ENCODE measurements around the gene ERH.
"Not testable (repeated sequence)": the region's sequence is repeated elsewhere in the genome, so short reads cannot be mapped to it uniquely, and the experiment has no call there.

The ERH gene

DNA sequence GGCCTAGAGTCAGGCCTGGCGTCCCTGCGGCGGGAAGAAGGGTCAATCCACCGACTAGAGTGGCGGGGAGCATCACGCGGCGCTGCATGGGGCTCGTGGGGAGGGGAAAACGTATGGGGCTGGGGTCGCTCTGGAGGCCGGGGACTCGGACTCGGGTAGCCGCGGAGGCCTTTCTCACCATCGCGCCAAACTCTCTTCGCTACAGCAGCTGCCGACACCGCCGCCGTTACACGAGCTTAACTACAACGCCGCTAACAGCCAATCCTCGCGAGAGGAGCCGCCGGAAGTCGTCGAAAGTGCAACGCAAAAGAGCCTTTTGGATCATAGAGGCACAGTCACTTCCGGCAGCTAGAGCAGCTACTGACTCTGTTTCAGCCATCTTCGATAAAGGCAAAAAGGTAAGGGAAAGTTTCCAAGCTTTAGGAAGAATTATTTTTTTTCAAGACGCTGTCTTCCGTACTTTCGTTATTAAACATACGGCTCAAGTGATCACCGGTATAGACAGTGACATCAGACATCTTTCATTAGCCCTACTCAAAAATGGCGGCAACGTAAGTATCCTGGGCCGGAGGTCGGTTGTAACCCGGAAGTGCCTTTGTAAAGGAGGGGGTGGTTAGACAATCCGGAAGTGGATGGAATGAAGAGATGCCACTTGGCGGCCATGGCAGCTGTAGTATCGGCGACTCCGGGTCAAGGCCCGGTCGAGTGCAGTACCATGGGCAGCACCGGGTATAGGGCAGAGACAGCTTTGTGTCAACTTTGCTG lies at the start of gene ERH, which contains the start of gene SLC39A9:
TSS of gene ERH (minus strand) at position 247 of the 765 bp plus-strand sequence. CDS start at position 181, 66 bp downstream.
TSS of gene SLC39A9 (plus strand) at position 640 of the 765 bp plus-strand sequence. CDS start 678 bp downstream, outside the sequence.
- DNase-seq, result peak; percentile 95

DNA sequence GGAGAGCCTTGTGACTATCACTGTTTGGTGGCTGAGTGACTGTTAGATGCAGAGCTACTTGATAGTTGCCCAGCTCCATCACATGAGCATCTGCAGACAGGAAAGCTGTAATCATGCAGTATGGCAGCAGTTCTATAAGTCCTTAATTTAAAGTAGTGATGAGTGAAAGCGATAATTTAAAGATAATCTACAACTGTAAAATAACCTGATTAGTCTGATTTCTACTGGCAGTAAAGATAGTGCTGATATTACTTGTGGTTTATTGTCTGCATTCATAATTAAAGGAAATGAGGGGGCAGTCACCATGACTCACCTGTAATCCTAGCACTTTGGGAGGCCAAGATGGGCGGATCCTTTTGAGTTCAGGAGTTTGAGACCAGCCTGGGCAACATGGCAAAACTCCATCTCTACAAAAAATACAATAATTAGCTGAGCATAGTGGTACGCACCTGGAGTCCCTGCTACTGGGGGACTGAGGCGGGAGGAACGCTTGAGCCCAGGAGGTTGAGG lies 45.3 kb upstream of the ERH start:
- no peak for DNase-seq

DNA sequence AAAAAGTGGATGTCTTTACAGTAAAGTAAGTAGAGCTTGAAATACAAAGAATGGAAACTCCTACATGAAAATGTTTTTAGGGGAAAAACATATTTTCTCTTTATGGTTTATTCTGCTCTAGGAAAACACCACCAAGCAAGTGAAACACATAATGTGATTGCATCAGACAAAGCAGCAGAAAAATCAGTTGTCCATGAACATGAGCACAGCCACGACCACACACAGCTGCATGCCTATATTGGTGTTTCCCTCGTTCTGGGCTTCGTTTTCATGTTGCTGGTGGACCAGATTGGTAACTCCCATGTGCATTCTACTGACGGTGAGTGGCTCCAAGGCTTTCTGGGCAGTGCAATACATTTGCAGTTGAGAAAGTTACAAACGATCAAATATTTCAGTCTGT lies 43.8 kb upstream of the ERH start:
- DNase-seq, result no peak

DNA sequence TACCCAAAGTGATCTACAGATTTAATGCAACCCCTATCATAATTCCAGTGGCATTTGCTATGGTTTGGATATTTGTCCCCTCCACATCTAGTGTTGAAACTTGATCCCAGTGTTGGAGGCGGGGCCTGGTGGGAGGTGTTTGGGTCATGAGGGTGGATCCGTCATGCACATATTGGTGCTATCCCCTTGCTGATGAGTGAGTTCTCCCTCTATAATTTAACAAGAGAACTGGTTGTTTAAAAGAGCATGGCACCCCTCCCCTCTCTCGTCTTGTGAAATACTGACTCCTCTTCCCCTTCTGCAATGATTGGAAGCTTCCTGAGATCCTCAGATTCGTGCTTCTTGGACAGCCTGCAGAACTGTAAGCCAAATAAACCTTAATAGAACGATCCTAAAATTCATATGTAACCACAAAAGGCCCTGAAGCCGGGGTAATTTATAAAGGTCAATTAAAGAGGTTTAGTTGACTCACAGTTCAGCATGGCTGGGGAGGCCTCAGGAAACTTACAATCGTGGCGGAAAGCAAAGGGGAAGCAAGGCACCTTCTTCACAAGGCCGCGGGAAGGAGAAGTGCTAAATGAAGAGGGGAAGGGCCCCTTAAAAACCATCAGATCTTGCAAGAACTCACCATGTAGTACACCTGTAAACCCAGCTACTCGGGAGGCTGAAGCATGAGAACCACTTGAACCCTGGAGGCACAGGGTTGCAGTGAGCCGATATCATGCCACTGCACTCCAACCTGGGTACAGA lies 41.6 kb upstream of the ERH start:
- no peak for DNase-seq

DNA sequence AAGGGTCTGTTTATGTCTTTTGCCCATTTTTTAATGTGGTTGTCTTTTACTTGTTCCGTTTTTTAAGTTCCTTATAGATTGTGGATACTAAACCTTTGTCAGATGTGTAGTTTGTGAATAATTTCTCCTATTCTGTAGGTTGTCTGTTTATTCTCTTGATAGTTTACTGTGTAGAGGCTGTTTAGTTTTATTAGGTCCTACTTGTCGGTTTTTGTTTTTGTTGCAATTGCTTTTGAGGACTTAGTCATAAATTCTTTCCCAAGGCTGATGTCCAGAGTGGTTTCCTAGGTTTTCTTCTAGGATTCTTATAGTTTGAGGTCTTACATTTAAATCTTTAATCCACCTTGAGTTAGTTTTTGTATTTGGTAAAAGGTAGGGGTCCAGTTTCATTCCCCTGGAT lies 34.3 kb upstream of the ERH start:
- no peak for DNase-seq

DNA sequence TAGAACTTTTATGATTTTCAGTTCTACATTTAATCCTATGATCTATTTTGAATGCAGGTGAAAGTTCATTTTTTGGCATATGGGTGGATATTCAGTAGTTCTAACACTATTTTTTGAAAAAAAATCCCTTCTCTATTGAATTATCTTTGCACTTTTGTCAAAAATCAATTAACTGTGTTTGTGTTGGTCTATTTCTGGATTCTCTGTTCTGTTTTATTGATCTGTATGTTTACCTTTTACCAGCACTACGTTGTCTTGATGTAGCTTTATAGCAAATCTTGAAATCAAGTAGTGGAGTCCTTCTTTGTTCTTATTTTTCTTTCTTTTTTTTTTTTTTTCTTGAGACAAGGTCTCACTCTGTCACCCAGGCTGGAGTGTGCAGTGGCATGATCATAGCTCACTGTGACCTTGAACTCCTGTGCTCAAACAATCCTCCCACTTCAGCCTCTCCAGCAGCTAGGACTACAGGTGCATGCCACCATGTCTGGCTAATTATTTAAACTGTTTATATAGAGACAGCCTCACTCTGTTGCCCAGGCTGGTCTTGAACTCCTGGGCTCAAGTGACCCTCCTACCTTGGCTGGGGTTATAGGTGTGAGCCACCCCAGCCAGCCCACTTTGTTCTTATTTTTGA lies 32.3 kb upstream of the ERH start:
- DNase-seq, result no peak

DNA sequence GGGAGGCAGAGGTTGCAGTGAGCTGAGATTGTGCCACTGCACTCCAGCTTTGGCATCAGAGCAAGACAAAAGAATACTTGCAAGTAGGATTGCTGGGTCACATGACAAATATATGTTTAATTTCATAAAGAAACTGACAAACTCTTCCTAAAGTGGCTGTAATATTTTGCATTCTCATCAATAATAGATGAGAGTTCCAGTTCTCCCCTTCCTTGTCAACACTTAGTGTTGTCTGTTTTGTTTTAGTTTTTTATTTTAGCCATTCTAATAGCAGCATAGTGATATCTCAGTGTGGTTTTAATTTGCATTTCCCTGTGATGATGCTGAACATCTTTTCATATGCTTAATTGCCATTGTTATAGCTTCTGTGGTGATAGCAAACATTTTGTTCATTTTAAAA lies 31.5 kb upstream of the ERH start:
- DNase-seq, result no peak

DNA sequence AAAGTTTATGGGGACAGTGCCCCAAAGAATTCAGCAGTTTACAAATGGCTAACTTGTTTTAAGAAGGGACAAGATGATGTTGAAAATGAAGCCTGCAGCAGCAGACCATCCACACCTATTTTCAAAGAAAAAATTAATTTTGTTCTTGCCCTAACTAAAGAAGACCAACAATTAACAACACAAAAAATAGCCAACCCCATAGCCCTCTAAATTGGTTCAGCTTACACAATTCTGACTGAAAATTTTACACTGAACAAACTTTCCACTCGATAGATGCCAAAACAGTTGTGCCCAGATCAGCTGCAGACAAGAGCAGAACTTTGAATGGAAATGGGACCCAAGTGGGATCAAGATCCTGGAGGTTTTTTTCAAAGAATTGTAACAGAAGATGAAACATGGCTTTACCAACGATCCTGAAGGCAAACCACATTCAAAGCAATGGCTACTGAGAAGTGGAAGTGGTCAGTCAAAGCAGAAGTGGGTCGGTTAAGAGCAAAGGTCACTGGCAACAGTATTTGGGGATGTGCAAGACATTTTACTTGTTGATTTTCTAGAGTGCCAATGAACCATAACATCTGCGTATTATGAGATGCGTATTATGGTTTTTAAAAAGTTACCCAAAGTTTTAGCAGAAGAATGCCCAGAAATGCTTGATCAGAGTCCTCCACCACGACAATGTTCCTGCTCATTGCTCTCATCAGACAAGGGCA lies 30.3 kb upstream of the ERH start:
- peak; percentile 19 for DNase-seq

DNA sequence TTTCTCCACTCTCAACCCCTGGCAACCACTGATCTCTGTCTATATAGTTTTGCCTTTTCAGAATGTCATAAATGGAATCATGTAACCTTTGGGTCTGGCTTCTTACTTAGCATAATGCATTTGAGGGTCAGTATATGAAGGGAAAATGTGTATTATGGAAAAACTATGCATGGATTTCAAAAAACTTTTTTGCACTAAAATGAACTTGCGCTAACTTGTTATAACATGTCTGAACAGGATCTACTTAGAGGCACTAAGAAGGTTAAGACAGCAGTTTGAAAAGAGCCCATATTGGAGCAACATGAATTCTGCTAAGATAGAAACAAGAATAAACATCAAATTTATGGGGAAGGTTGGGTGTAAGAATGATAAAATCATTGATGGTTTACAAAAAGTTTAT lies 29.5 kb upstream of the ERH start:
- DNase-seq, result no peak

DNA sequence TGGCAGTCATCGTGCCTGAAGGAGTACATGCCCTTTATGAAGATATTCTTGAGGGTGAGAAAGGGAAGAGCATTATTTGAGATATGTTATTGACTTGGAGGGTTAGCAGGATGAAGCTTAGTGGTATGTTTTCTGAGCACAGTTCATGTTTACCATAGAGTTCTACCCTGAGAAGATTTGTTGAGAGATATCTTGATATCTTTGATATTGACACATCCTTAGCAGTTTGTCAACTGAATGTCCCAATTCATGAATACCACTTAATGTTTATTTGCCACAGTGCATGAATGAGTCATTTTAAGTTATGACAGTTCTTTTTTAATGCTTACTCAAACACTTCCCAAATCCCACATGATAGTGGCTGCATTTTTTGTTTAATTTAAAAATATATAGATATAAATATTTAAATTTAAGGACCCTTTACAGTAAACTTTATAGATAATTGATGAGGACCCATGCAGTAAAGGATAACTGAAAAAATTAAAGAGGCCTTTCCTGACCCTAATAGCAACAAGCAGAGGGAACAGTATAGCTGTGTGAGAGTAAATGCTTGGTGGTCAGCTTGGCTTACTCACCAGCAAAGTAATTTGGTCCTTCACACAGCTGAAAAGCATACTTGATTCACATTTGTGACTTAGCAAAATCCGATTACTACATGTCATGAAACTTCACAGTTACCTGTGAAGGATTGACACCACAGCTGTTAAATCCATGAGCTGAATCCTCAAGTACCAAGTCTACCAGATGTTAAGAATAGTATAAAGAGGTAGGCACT lies 26.2 kb upstream of the ERH start:
- DNase-seq, result no peak

DNA sequence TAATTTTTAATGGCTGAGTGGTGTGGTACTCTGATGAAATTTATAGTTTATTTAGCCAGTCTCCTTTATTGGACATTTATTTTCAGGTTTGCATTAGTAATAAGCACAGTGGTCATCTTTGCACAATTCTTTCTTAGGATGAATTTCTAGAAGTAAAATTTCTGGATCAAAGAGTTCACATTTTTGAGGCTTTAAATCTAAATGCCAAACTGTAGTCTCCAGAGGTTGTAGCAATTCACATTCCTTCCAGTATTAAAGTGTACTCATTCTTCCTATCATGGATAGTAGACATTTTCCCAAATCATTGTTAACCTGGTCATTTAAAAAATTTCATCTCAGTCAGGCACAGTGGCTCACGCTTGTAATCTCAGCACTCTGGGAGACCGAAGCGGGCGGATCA lies 25.2 kb upstream of the ERH start:
- DNase-seq, result no peak

DNA sequence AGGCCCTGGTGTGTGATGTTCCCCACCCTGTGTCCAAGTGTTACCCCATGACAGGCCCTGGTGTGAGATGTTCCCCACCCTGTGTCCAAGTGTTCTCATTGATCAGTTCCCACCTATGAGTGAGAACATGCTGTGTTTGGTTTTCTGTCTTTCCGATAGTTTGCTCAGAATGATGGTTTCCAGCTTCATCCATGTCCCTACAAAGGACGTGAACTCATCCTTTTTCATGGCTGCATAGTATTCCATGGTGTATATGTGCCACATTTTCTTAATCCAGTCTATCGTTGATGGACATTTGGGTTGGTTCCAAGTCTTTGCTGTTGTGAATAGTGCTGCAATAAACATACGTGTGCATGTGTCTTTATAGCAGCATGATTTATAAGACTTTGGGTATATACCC lies 18.0 kb upstream of the ERH start:
- DNase-seq, result not testable (repeated sequence)

DNA sequence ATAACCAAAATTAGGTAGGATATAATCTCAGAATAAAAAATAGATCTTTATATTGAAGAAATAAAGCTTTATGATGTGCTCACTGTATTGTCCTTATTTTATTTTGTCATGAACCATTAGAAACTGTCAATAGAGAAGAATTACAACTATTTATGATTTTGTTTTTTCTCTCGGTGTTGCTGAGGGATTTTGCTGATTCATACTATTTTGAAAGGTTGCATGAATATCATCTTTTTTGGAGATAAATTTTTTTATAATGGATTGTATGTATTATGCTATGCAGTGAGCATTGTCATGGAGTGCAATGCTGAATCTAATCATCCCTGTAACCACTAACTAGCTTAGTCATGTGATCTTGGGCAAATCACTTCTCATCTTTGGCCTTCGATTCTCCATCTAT lies 15.4 kb upstream of the ERH start:
- no peak for DNase-seq

DNA sequence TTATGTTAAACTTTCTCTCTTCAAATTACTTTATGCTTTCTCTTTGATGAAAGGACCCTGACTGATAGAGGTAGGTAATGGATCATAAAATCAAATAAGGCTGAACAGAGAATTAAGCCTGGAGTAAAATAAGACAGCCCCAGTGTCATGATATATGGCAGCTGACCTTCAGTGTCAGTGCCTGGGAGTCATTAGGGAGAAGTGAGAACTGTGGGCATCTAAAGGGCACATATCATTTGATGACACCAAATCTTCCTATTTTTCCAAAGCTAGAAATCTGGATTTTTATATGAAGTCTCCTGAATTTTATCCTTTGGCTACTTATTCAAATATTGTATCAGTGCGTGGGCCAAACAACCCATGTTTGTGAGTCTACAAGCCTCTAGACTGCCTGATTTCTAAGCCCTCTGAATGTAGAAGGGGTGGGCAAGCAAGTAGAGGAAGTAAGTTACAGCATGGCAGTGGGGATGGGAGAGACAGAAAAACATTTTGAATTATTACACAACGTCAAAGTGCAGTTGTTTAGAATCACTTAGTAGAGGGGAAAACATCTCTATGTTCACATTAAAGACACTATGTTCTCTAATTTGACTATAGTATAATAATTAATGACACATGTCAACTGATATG lies 10.3 kb upstream of the ERH start:
- no peak for DNase-seq

DNA sequence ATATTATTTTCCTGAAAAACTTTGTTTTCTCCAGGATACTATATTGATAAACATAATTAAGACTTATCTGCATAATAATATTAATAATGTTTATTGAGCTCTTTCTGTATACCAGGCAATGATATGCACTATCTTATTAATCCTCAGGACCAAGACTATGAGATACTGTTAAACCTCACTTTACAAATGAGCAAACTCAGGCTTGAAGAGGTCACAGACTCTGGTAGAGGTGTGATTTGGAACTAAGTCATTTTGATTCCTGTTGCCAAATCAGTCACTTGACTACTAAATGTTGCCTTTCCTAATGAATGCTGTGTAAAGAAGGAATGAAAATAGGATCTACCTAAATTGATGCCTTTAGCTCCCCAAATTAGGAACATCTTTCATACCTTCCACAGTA lies 7.7 kb upstream of the ERH start:
- no peak for DNase-seq

DNA sequence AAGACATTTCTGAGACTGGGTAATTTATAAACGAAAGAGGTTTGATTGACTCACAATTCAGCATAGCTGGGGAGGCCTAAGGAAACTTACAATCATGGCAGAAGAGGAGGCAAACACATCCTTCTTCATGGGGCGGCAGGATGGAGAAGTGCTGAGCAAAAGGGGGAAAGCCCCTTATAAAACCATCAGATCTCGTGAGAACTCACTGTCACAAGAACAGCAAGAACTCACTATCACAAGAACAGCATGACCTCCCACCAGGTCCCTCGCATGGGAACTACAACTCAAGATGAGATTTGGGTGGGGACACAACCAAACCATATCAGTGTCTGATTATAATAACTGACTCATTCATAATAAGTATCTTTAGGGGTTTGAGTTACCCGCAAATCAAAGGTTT lies 6.8 kb upstream of the ERH start:
- no peak for DNase-seq

DNA sequence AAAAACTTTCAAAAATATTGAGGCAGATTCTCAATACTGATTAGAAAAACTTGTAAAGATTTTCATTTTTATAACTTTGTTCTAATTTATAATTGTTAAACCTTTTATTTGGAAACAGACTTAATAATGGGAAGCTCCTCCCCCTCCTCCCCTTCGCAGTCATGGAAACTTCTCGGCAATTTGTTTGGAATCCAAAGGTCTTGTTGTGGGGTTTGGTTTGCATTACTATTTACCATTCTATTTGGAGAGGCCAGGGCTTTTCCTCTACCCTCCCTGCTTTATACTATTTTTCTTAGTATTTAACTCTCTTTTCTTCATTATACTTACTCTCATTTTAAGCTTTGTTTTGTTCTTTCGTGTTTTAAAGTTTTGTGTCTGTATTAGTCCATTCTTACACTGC lies 6.4 kb upstream of the ERH start:
- DNase-seq, result no peak

DNA sequence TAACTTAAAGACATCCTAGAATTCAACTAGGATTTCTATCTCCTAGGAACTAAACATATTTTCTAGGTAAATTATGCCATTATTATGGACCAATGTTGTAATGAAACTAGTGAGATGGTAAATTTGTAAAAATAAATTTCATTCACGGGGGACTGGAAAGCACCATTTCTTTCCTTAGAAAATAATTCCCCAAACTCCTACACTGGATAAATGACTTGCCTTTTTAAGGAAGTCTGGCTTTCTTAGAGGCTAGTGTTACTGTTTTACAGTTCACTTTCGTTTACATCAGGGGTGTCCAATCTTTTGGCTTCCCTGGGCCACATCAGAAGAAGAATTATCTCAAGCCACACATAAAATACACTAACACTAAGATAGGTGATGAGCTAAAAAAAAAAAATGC lies 3.7 kb upstream of the ERH start:
- DNase-seq, result no peak

DNA sequence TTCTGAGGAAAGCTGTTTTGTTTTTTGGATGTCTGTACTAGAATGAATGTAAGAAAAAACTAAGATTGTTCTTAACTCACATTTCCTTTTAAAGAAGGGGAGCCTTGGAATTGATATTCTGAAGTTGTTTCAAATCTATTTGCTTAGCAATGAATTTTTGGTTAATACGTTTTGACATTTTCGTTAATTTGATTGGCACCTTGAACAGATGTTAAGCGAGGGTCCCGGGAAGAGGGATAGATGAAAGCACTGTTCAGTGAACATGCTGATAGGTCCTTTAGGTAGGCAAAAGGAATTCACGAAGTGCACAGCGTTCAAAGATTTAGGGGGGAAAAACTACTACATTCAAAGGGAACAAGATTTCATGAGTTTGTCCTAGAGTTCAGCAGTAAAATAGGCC lies 2.1 kb upstream of the ERH start:
- DNase-seq, result no peak

DNA sequence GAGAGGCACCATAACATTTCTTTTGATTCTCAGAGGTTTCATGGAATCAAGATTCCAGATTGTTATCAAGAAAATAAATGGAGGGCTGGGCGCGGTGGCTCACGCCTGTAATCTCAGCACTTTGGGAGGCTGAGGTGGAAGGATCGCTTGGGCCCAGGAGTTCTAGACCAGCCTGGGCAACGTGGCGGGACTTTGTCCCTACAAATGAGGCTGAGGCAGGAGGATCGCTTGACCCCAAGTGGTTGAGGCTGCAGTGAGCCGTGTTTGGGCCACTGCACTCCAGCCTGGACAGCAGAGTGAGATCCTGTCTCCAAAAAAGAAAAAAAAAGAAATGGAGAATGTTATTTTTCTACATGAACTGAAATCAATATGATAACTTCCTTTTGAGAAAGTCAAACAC lies 1.7 kb upstream of the ERH start:
- DNase-seq, result no peak

DNA sequence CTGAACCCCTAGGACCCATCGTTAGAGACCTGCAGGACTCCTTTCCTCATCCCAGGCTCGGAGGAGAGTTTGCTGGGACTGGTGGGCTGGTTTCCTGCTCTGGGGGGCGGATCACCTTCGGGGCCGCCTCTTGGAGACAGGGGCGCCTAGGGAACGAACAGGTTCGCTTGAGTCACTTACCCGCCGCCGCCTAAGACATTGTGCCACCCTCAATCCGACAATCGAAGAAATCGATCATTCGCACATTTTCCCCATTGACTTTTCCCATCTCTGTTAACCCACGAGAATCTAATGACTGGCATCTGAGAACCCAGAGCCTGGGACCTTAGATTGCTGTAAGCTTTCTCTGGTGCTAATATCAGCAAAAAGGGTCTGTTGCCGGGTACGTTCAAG lies 715 bp upstream of the ERH start:
- no peak for DNase-seq

DNA sequence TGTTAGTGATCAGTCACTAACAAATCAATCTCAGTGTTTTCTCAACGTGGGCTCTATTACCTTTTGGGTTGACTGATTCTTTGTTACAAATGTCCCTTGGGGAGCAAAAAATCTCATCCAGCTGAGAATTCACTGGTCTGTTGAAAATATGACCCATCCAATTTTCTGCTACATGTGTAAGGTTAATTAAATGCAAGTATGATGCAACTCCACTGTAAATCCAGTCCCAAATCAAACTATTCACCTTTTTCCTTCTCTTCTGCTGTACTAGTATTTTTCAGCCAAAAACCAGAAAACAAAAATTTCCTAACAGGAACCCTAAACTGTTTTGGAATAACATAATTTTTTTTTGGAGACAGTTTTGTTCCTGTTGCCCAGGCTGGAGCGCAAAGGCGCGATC lies 2.2 kb downstream of the ERH start:
- no peak for DNase-seq
